HUES6 (cell line): ENCODE measurements around the gene TBC1D22B.

Experiments
- H3K27ac ChIP-seq: 2 replicates; pipeline ENCODE4 v1.7.0; 2013; ENCODE audit warnings: low read depth, mild to moderate bottlenecking, low read length, inconsistent platforms
- H3K27me3 ChIP-seq: 2 replicates; pipeline ENCODE4 v1.6.1; 2013; ENCODE audit warnings: low read length; ENCODE audit not compliant: control insufficient read depth, insufficient read depth
- H3K36me3 ChIP-seq: 2 replicates; pipeline ENCODE4 v1.6.1; 2013; ENCODE audit warnings: low read length; ENCODE audit not compliant: control insufficient read depth, insufficient read depth
- H3K4me1 ChIP-seq: 2 replicates; pipeline ENCODE4 v1.6.1; 2013; ENCODE audit warnings: low read length; ENCODE audit not compliant: control insufficient read depth, insufficient read depth
- H3K4me3 ChIP-seq: 2 replicates; pipeline ENCODE4 v1.5.1; 2013; ENCODE audit warnings: low read depth, low read length
- H3K9ac ChIP-seq: one replicate; pipeline ENCODE4 v1.6.1; 2013; ENCODE audit warnings: mild to moderate bottlenecking, low read length
- H3K9me3 ChIP-seq: 2 replicates; pipeline ENCODE4 v1.6.1; 2013; ENCODE audit warnings: low read depth, low read length; ENCODE audit not compliant: control insufficient read depth, insufficient read depth

Gene TBC1D22B

DNA sequence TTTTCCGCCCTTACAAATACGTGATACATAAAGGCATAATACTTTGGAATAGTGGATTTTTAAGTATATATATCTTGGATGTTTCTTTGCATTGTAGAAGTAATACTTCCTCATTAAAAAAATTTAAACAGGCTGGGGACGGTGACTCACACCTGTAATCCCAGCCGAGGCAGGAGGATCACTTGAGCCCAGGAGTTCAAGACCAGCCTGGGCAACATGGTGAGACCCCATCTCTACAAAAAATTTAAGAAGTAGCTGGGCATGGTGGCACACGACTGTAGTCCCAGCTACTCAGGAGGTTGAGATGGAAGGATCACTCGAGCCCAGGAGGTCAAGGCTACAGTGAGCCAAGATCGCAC is 57.6 kb downstream of the TBC1D22B start:
- H3K9me3 ChIP-seq = no peaks in the 10 kb centered on the region
- H3K36me3 ChIP-seq = peaks cover 73% of the 10 kb centered on the region
- no peak overlapping the region for H3K4me3 ChIP-seq
- H3K4me1 ChIP-seq = no peaks in the 10 kb centered on the region
- H3K27ac ChIP-seq = no peak overlapping the region
- H3K9ac ChIP-seq = no peak overlapping the region
- no peaks in the 10 kb centered on the region for H3K27me3 ChIP-seq

DNA sequence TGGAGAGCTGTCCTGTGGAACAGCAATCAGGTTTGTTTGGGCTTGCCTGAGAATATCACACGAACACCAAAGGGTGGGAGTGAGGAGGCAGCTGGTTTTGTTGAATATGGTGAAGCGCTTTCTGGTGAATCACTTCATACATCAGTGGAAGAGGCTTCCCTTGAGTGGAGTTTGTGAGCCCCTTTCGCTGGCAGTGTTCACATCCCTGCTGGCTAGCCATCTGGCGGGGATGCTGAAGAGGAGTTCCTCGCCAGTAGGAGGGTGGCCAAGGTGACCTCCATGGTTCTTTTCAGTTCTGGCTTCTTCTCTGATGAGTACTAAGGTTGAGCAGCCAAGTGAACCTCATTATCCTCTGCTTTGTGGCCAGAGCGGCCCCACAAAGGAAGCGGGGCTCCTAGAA is 58.5 kb downstream of the TBC1D22B start:
- H3K9ac ChIP-seq = no peak overlapping the region
- no peak overlapping the region for H3K27ac ChIP-seq
- H3K4me3 ChIP-seq = no peak overlapping the region
- peaks cover 79% of the 10 kb centered on the region for H3K36me3 ChIP-seq
- no peaks in the 10 kb centered on the region for H3K9me3 ChIP-seq
- H3K4me1 ChIP-seq = no peaks in the 10 kb centered on the region
- no peaks in the 10 kb centered on the region for H3K27me3 ChIP-seq

DNA sequence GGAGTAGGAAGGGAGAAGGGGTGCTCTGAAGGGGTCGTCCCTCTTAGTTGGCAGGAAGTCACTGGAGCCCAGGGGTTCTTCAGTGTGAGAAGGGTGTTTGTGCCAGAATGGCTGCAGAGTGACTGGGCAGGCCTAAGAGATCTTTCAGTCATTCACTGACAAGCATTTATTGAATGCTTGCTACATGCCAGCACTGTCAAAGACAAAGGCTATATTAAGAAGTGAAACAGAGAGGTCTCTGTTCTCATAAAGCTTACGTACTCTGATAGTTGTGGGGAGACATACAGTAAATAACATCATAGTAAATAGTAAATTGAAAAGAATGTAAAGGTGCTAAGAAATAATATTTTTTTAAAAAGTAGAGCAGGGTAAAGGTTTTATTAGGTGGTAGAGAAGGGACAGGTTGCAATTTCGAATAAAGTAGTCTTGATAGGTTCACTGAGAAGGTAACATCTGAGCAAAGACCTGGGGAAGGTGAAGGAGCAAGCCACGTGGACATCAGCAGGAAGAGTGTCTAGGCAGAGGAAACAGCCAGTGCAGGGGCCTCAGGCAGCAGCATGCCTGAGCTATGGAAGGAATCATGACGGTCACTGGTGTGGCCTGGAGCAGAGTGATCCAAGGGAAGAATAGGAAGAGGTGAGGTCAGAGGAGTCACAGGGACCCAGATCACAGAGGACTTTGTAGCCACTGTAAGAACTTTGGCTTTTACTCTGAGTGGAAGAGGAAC is 59.9 kb downstream of the TBC1D22B start:
- Histone ChIP-seq H3K4me1 (no peaks in the 10 kb centered on the region), H3K9me3 (no peaks in the 10 kb centered on the region), H3K27me3 (no peaks in the 10 kb centered on the region), H3K4me3 (no peak overlapping the region), H3K9ac (no peak overlapping the region), H3K36me3 (peaks cover 92% of the 10 kb centered on the region), H3K27ac (no peak overlapping the region)

DNA sequence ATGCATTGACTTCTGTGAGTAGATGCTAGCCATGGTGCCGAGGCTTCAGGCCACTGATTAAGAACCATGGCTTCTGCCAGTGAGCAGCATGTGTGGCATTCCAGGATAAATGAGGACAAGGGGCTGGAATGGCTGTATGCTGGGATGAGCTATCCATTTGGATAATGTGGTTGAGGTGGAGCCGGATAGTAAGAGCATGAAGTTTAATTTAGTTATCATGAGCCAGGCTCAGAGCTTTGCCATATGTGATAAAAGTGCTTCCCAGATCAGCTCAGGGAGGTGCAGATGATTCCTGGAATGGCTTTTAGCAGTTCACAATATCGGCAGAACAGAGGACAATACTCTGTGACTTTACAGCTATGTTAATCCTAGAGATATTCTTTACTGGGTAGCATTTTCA is 61.6 kb downstream of the TBC1D22B start:
- Histone ChIP-seq H3K27me3 (no peaks in the 10 kb centered on the region), H3K4me3 (no peak overlapping the region), H3K9me3 (no peaks in the 10 kb centered on the region), H3K4me1 (no peaks in the 10 kb centered on the region), H3K9ac (no peak overlapping the region), H3K36me3 (peaks cover 78% of the 10 kb centered on the region), H3K27ac (no peak overlapping the region)

DNA sequence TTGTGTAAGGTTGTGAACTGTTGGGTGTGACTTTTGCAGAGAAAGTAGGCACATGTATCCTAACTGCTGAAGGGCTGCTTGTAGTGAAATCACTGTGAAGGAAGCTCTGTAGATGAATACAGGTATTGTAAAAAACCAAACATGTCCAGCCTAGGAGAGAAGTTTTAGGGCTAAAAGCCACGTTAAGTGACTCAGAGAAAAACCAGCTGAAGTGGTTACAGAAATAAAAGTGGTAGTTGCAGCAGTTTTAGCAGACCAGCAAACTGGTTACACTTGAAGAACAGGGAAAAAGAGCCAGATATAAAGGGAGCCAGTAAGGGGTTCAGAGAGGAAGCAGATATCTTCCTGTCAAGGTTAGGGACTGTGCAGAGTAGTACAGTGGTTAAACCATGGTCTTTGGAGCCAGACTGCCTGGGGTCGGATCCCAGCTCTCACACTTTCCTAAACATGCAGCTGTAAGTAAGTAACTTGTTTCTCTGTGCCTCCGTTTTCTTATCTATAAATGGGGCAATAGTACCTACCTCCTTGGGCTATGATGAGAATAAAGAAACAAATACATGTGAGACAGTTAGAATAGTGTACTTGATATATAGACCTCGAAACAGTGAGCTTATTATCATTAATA is 62.4 kb downstream of the TBC1D22B start:
- Histone ChIP-seq H3K36me3 (peaks cover 73% of the 10 kb centered on the region), H3K4me3 (no peak overlapping the region), H3K9ac (no peak overlapping the region)

DNA sequence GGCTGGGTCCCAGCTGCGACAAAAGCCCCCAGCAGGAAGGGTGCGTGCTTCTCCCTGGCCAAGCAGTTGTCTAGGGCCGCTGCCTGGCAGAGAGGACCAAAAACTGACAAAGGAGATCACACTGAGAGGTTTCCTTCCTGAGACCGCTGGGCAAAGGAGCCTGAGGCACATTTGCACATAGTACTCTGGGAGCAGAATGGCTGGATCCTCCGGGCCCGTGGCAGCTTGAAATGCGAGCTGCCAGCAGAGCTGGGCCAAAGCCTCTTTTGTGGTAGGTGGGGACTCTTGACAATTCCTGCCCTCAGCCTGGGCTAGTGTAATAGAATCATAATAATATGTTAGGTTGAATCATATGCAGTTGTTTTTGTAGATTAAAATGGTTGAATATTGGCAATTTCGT is 63.1 kb downstream of the TBC1D22B start:
- Histone ChIP-seq H3K4me3 (no peak overlapping the region), H3K9me3 (no peaks in the 10 kb centered on the region), H3K4me1 (no peaks in the 10 kb centered on the region), H3K9ac (no peak overlapping the region), H3K27ac (no peak overlapping the region), H3K27me3 (no peaks in the 10 kb centered on the region), H3K36me3 (peaks cover 67% of the 10 kb centered on the region)

More for the DNA sequence above, 62.4 kb downstream of the TBC1D22B start:
- Histone ChIP-seq H3K9me3 (no peaks in the 10 kb centered on the region), H3K27ac (no peak overlapping the region), H3K27me3 (no peaks in the 10 kb centered on the region), H3K4me1 (no peaks in the 10 kb centered on the region)

DNA sequence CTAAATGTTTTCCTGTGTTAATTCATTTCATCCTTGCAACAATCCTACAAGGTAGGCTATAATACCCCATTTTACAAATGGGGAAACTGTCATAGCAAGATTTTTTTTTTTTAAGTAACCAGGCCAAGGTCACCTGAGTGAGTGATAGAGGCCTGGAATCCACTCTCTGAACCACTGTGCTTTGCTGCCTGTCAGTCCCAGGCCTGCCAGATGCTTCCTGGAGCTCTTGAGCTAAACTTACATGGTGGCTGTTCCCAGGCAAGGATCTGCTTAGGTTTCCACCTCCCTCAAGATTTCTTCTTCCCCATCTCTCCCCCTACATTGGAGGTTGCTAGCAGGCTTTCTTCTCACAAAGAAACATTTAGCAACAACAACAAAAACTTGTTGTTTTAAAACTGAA is 63.5 kb downstream of the TBC1D22B start:
- Histone ChIP-seq H3K9ac (no peak overlapping the region), H3K27ac (no peak overlapping the region), H3K36me3 (peaks cover 63% of the 10 kb centered on the region), H3K9me3 (no peaks in the 10 kb centered on the region), H3K4me3 (no peak overlapping the region), H3K27me3 (no peaks in the 10 kb centered on the region), H3K4me1 (no peaks in the 10 kb centered on the region)

DNA sequence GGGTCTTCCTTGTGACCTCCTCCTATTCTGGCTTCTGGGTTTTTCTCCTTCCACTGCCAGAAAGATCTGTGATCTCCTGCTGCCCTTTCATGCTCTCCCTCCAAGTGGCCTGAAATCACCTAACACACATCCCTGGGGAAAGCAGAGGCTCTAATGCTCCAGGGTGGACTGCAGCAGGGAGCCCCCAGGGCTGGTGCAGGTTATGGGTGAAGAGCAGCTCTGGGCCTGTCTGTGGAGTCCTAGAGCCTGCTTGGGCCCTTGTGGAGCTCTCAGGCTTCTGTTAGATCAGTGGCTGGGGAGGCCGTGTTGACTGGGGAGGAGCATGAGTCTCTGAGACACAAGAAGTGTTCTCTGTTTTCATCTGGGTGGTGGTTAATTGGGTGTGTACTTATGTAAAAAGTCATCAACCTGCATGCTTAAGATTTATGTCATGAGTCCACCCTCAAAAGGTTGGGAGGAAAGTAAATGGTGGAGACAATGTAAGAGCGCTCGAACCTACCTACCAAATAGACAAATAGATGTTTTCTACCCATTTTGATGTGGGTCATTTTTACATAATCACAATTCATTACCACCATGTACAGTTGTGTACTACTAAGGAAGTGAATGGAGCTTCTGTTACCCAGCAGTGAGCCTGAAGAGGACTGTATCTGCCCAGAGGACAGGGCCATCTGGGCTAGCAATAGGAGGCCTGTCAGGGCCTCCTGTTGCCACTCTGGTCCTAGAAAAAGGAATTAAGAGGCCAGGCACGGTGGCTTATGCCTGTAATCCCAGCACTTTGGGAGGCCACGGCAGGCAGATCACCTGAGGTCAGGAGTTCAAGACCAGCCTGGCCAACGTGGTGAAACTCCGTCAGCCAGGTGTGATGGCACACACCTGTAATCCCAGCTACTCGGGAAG is 64.2 kb downstream of the TBC1D22B start:
- H3K27me3 ChIP-seq = no peaks in the 10 kb centered on the region
- peaks cover 56% of the 10 kb centered on the region for H3K36me3 ChIP-seq
- no peak overlapping the region for H3K9ac ChIP-seq
- H3K4me3 ChIP-seq = no peak overlapping the region
- no peak overlapping the region for H3K27ac ChIP-seq
- no peaks in the 10 kb centered on the region for H3K9me3 ChIP-seq
- H3K4me1 ChIP-seq = no peaks in the 10 kb centered on the region

DNA sequence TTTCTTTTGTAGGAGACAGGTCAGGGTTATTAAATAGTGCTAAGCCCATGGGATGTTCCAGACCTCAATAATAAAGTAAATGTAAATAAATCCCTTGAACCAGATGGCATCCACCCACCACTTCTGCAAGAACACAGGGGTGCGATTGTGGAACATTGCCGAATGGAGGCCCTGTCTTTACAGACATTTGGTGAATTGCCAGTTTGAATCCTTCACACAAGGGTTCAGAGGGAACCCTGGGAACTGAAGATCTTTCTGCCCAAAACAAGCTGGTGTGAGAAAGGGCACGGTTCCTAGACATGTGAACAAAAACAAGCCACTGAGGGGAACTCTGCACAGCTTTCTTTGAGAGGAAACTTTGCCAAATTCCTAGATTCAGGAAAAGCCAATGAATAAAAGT is 66.0 kb downstream of the TBC1D22B start:
- Histone ChIP-seq H3K9ac (no peak overlapping the region), H3K36me3 (peaks cover 38% of the 10 kb centered on the region), H3K4me1 (no peaks in the 10 kb centered on the region), H3K4me3 (no peak overlapping the region), H3K27me3 (no peaks in the 10 kb centered on the region), H3K27ac (no peak overlapping the region), H3K9me3 (no peaks in the 10 kb centered on the region)

DNA sequence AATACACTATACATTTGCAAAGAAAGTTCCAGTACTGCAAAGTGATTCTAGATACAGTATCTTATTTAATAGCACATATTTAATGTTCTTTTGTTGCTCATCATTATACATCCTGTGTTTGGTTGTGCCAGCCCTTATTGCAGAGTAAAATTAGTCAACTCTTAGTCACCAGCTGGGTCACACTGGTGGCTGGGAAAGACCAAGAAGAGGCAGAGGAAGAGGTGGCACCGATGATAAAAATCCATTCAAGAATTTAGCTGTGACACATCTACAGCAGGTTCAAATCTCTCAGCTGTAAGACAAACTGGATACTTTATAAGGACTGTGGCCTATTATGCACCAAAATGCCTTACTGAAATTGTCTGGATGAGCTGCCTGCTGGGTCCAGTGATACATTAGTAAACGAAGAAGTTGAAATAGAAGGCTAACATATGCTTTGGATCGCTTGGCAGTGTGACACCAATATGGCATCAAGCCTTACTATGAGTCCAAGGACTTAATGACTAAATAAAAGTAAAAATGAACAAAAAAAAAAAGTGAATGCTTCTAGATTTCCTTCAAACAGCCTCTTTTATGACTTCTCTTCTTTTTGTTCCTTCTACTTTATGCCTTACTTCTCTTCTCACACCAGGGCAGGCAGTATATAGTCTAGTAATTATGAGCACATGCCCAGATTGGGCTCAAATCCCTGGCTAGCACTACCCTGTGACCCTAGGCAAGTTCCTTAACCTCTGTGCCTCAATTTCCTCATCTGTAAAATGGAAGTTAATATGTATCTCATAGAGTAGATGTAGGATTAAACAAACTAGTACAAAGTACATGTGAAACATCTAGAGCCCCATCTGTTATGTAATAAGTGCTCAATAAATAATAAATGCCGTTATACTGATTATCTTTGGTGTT is 66.8 kb downstream of the TBC1D22B start:
- Histone ChIP-seq H3K27ac (no peak overlapping the region), H3K4me3 (no peak overlapping the region), H3K4me1 (no peaks in the 10 kb centered on the region), H3K9me3 (no peaks in the 10 kb centered on the region), H3K27me3 (no peaks in the 10 kb centered on the region), H3K9ac (no peak overlapping the region), H3K36me3 (peaks cover 30% of the 10 kb centered on the region)
